GM12878 (cell line): ENCODE measurements around the gene NECTIN1.

Experiments
- BCLAF1 ChIP-seq: fragments of 450-650 bp; IDR thresholded peaks from 2 replicates; pipeline ENCODE4 v1.6.1; 2017; ENCODE audit warnings: antibody characterized with exemption, mild to moderate bottlenecking, moderate library complexity
- CTCF ChIP-seq, 3 experiments: IDR thresholded peaks in 2 of 3; conservative IDR thresholded peaks in 1 of 3; 2 replicates each; pipeline ENCODE4 v1.5.1; 2011; ENCODE audit warnings: low read depth in 3 of 3, low read length in 3 of 3, mild to moderate bottlenecking in 3 of 3, control low read depth in 2 of 3, moderate library complexity in 2 of 3, inconsistent platforms in 1 of 3, mixed read lengths in 1 of 3; ENCODE audit not compliant: control insufficient read depth in 2 of 3, insufficient read depth in 1 of 3; ENCODE audit errors: extremely low read depth in 1 of 3
- EP300 ChIP-seq, 2 experiments: fragments of 150-350 bp in 1 of 2; IDR thresholded peaks; 2 replicates each; pipeline ENCODE4 v1.6.1; 2011 to 2012; ENCODE audit warnings: low read depth in 2 of 2, low read length in 2 of 2, borderline replicate concordance in 1 of 2, improper control_type of control experiment in 1 of 2, inconsistent platforms in 1 of 2; ENCODE audit not compliant: control insufficient read depth in 1 of 2
- EZH2 ChIP-seq: IDR thresholded peaks from 2 replicates; pipeline ENCODE4 v1.6.1; 2012; ENCODE audit warnings: low read depth, mild to moderate bottlenecking, control low read depth, inconsistent platforms, low read length, borderline replicate concordance; ENCODE audit not compliant: control insufficient read depth
- FOXK2 ChIP-seq: fragments of 450-650 bp; IDR thresholded peaks from 2 replicates; pipeline ENCODE4 v1.6.1; 2017; ENCODE audit warnings: mild to moderate bottlenecking, moderate library complexity
- FOXM1 ChIP-seq: IDR thresholded peaks from 2 replicates; pipeline ENCODE4 v1.6.1; 2012; ENCODE audit warnings: low read depth, mild to moderate bottlenecking, inconsistent platforms, low read length, moderate library complexity
- GABPA ChIP-seq: IDR thresholded peaks from 2 replicates; pipeline ENCODE4 v1.6.1; 2014; ENCODE audit warnings: antibody characterized with exemption, low read depth, mild to moderate bottlenecking, inconsistent platforms
- HDAC2 ChIP-seq: fragments of 200-600 bp; sonication (generic); IDR thresholded peaks from 2 replicates; pipeline ENCODE4 v1.6.1; 2017
- MYC ChIP-seq: IDR thresholded peaks from 2 replicates; pipeline ENCODE4 v1.6.1; 2011; ENCODE audit warnings: mild to moderate bottlenecking, low read length, moderate library complexity, inconsistent platforms; ENCODE audit not compliant: insufficient read depth, insufficient replicate concordance, insufficient read length, severe bottlenecking
- POLR2AphosphoS5 ChIP-seq: IDR thresholded peaks from 2 replicates; pipeline ENCODE4 v1.6.1; 2011; ENCODE audit warnings: mild to moderate bottlenecking, low read length, inconsistent platforms

- TF ChIP-seq FOXK2: no peak
- TF ChIP-seq MYC: no peak
- TF ChIP-seq CTCF (IDR thresholded peaks at IDR 0.05 in 2 of 3, conservative IDR thresholded peaks at IDR 0.05 in 1 of 3; ENCODE audit: control insufficient read depth in 2 of 3, extremely low read depth in 1 of 3, insufficient read depth in 1 of 3, low read depth in 3 of 3, low read length in 3 of 3): no peak
- no peak for TF ChIP-seq HDAC2
- no peak for TF ChIP-seq GABPA
- TF ChIP-seq BCLAF1: no peak
- TF ChIP-seq FOXM1: no peak
- no peak for TF ChIP-seq EP300 (IDR thresholded peaks at IDR 0.05; ENCODE audit: borderline replicate concordance in 1 of 2, control insufficient read depth in 1 of 2, low read depth in 2 of 2, low read length in 2 of 2)
- no peak for TF ChIP-seq EZH2
- no peak for TF ChIP-seq POLR2AphosphoS5
Measured at GRCh38 chr11:119728211-119728626, 781 bp downstream of the NECTIN1 start.
